Measurements from ENCODE around the gene BLTP2. TPM values are rescaled to one million over a fixed set of nuclear protein-coding genes. Genes with fewer than 3 reads are reported as not detected.

Gene BLTP2
- total RNA-seq, 1 donor from 2014 or later, result 182 TPM

DNA sequence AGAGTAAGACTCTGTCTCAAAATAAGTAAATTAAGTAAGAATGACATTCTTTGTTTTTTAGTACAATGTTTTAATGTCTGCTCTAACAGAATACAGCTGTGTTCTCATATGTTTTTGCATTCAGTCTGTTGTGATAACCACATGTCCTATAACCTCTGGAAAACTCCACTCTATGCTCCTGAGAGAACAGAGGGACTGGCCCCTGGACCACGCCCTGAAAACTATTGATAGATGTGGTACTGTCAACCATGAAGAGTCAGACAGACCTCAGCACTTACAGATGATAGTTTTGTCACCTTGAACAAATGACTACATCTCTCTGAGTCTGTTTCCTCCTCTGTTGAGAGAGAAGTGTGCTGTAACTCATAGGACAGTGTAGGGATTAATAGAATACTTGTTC, 25.0 kb upstream of the BLTP2 start:
- intact Hi-C loops (cut with micrococcal nuclease), result no loop called here
- ATAC-seq (ENCODE audit: low read depth) (no peak), DNase-seq (no peak)
- no peaks in the 10 kb centered on the region for H3K9me3 Mint-ChIP-seq
- CTCF ChIA-PET, result interaction anchor here (2.8 kb wide), 1 partner anchor 23 kb away, joined by 9 read pairs; no protein-coding TSS in a partner anchor
- peaks cover 13% of the 10 kb centered on the region for H3K4me1 Mint-ChIP-seq
- POLR2A ChIA-PET, result interaction anchor here (0.5 kb wide), 1 partner anchor 25 kb away, joined by 3 read pairs; the partner anchor contains the start of gene BLTP2
- TF ChIP-seq CTCF (IDR thresholded peaks at IDR 0.05), result no peak
- H3K36me3 Mint-ChIP-seq (ENCODE audit: low read depth), result peaks cover 69% of the 10 kb centered on the region
- H3K4me3 Mint-ChIP-seq, result no peak overlapping the region
- no peak overlapping the region for H3K27ac Mint-ChIP-seq
- H3K27me3 Mint-ChIP-seq, result no peaks in the 10 kb centered on the region

DNA sequence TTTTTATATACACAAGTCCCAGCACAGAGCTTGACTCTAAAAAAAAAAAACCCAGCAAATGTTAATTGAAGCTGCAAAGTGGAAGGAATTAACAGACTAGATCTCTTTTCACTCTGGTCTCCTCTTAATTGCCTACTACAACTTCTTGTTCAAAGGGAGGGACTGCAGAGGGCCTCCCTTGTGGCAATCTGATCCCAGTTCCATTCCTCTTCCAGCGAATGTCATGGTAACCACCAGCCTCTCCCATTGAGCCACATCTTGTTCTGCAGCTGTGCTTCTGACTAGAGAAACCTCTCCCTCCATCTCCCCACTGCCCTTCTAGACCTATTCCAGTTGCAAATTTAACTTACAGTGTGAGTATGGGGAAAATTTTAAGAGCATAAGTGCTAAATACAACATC, 22.9 kb upstream of the BLTP2 start:
- intact Hi-C loops (cut with micrococcal nuclease), result no loop called here
- Mint-ChIP-seq H3K9me3 (no peaks in the 10 kb centered on the region), H3K4me1 (peaks cover 32% of the 10 kb centered on the region), H3K27me3 (no peaks in the 10 kb centered on the region), H3K4me3 (no peak overlapping the region), H3K36me3 (ENCODE audit: low read depth) (peaks cover 56% of the 10 kb centered on the region), H3K27ac (no peak overlapping the region)
- DNase-seq (no peak), ATAC-seq (ENCODE audit: low read depth) (no peak)
- POLR2A ChIA-PET, result interaction anchor here (1.0 kb wide), 1 partner anchor 12 kb away, joined by 4 read pairs; no protein-coding TSS in a partner anchor
- no peak for TF ChIP-seq CTCF (IDR thresholded peaks at IDR 0.05)
- CTCF ChIA-PET, result interaction anchor here (1.0 to 2.8 kb wide), 2 partner anchors 20 to 21 kb away, joined by 3 to 9 read pairs; no protein-coding TSS in a partner anchor

DNA sequence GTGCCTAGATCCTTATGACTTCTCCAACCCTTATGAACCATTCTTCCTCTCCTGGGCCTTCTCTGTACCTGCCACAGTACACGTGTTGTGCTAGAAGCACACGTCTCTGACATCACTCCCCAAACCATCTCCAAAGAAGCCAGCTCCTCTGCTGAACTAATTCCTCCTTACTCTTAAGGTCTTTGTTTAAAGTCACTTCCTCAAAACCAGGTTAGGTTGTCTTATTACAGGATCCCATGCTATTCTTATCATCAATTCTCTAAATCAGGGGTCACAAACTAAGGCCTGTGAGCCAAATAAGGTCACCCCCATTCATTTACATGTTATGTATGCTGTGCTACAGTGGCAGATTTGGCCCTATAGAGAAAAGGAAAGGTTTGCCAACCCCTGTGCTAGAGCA, 21.0 kb upstream of the BLTP2 start:
- POLR2A ChIA-PET, result no interaction called here
- no peak overlapping the region for H3K4me3 Mint-ChIP-seq

GRCh38 chr17:28663723-28664122, 18.8 kb upstream of the BLTP2 start:
- intact Hi-C loops (cut with micrococcal nuclease), result loop anchor here (2.0 to 5.0 kb wide), 4 partner anchors 47 to 289 kb away; partner anchors contain the start of genes DHRS13, PHF12 and PROCA1
- H3K4me1 Mint-ChIP-seq, result peaks cover 61% of the 10 kb centered on the region
- POLR2A ChIA-PET, result interaction anchor here (0.6 to 4.6 kb wide), 2 partner anchors 19 to 163 kb away, joined by 7 to 100 read pairs; partner anchors contain the start of gene BLTP2

More for the DNA sequence above, 21.0 kb upstream of the BLTP2 start:
- CTCF ChIA-PET, result no interaction called here
- TF ChIP-seq CTCF (IDR thresholded peaks at IDR 0.05), result no peak
- DNase-seq (no peak), ATAC-seq (ENCODE audit: low read depth) (no peak)
- Mint-ChIP-seq H3K36me3 (ENCODE audit: low read depth) (peaks cover 49% of the 10 kb centered on the region), H3K27ac (no peak overlapping the region), H3K9me3 (no peaks in the 10 kb centered on the region), H3K4me1 (peaks cover 49% of the 10 kb centered on the region), H3K27me3 (no peaks in the 10 kb centered on the region)
- intact Hi-C loops (cut with micrococcal nuclease), result no loop called here

More at GRCh38 chr17:28663723-28664122, 18.8 kb upstream of the BLTP2 start:
- H3K27ac Mint-ChIP-seq, result peak overlapping the region; percentile 6
- CTCF ChIA-PET, result interaction anchor here (1.2 kb wide), 1 partner anchor 11 kb away, joined by 3 read pairs; no protein-coding TSS in a partner anchor
- H3K9me3 Mint-ChIP-seq, result no peaks in the 10 kb centered on the region
- TF ChIP-seq CTCF (IDR thresholded peaks at IDR 0.05), result no peak
- ATAC-seq (ENCODE audit: low read depth) (no peak), DNase-seq (no peak)
- H3K27me3 Mint-ChIP-seq, result no peaks in the 10 kb centered on the region
- peaks cover 51% of the 10 kb centered on the region for H3K36me3 Mint-ChIP-seq (ENCODE audit: low read depth)
- H3K4me3 Mint-ChIP-seq, result peak overlapping the region; percentile 98

Measured in activated B cell treated with CpG ODN at 0.5 μM for 24 hours (primary cell).